HCT116 (cell line): ENCODE measurements around the gene AUTS2. TPM values are rescaled to one million over a fixed set of nuclear protein-coding genes. Genes with fewer than 3 reads are reported as not detected.

Source experiments
- ATAC-seq: fragments of 200-7000 bp; cut with Tn5 transposase; 2 replicates; pipeline ENCODE4 v1.9.1; 2020; ENCODE audit warnings: mild to moderate bottlenecking, moderate library complexity
- BruUV-seq: library from RNA; stranded (reverse); fragments of 400-500 nt; replicated peaks from 2 replicates; lab custom pipeline; 2021; lab: Mats Ljungman, UMichigan
- CTCF ChIA-PET: fragments of 300-600 bp; sonication (Branson Sonifier 250); formaldehyde crosslinking; loops from one replicate; lab custom pipeline; 2021; ENCODE audit warnings: antibody characterized with exemption; lab: Charles Lee
- POLR2A ChIA-PET: fragments of 300-600, 350-600 bp; sonication (Branson Sonifier 250); formaldehyde crosslinking; loops from one replicate; lab custom pipeline; 2021; ENCODE audit warnings: antibody characterized with exemption; lab: Charles Lee
- RAD21 ChIA-PET, 2 experiments: fragments of 300-600 bp; sonication (Branson Sonifier 250); formaldehyde crosslinking; loops; one replicate each; lab custom pipeline; 2023; ENCODE audit warnings: low total read pairs in 2 of 2; ENCODE audit not compliant: uncharacterized antibody in 2 of 2, unreplicated experiment in 2 of 2, low non-redundant PET in 1 of 2; lab: Charles Lee
- DNase-seq: peaks from one replicate; pipeline ENCODE4 v3.0.0-alpha.2; 2010; ENCODE audit warnings: low read depth, low spot score
- H2AFZ ChIP-seq: fragments of 200-600 bp; shearing (Covaris generic), sonication (generic); 2 replicates; pipeline ENCODE4 v1.6.1; 2017; ENCODE audit warnings: low read depth, mixed run types, mixed read lengths, antibody characterized with exemption, low read length; ENCODE audit not compliant: poor library complexity, severe bottlenecking
- H3K27ac ChIP-seq: 2 replicates; pipeline ENCODE4 v1.5.1; 2012; ENCODE audit warnings: low read depth, low read length
- H3K27me3 ChIP-seq: fragments of 200-600 bp; sonication (generic); 2 replicates; pipeline ENCODE4 v1.6.1; 2016; ENCODE audit warnings: mixed run types, low read length, mixed read lengths; ENCODE audit not compliant: insufficient read depth
- H3K36me3 ChIP-seq, 2 experiments: fragments of 200-500 bp in 1 of 2; fragments of 200-600 bp in 1 of 2; sonication (Bioruptor generic) in 1 of 2; sonication (generic) in 1 of 2; 2 replicates each; pipeline versions ENCODE4 v1.5.1 to v1.6.1; 2014 to 2016; ENCODE audit warnings: low read length in 2 of 2, inconsistent platforms in 1 of 2, mixed read lengths in 1 of 2, mixed run types in 1 of 2; ENCODE audit not compliant: insufficient read depth in 2 of 2, control insufficient read depth in 1 of 2
- H3K4me1 ChIP-seq, 2 experiments: fragments of 200-600 bp in 1 of 2; sonication (generic) in 1 of 2; 2 replicates each; pipeline versions ENCODE4 v1.5.1 to v1.6.1; 2012 to 2017; ENCODE audit warnings: low read length in 2 of 2, inconsistent platforms in 1 of 2, mild to moderate bottlenecking in 1 of 2, mixed read lengths in 1 of 2, mixed run types in 1 of 2, moderate library complexity in 1 of 2; ENCODE audit not compliant: insufficient read depth in 2 of 2, control insufficient read depth in 1 of 2
- H3K4me2 ChIP-seq: fragments of 200-600 bp; sonication (generic); 2 replicates; pipeline ENCODE4 v1.6.1; 2017; ENCODE audit warnings: mixed run types, low read length, mixed read lengths
- H3K4me3 ChIP-seq, 2 experiments: fragments of 200-600 bp in 1 of 2; sonication (generic) in 1 of 2; replicated peaks in 1 of 2; 2 replicates each; pipeline ENCODE4 v1.5.1; 2011 to 2016; ENCODE audit warnings: low read length in 2 of 2, control low read depth in 1 of 2, low read depth in 1 of 2, mild to moderate bottlenecking in 1 of 2, mixed read lengths in 1 of 2, mixed run types in 1 of 2
- H3K79me2 ChIP-seq: fragments of 200-600 bp; sonication (generic); 2 replicates; pipeline ENCODE4 v1.6.1; 2017; ENCODE audit warnings: mild to moderate bottlenecking, mixed run types, low read length, moderate library complexity, mixed read lengths; ENCODE audit not compliant: insufficient read depth
- H3K9ac ChIP-seq: fragments of 200-600 bp; sonication (generic); 2 replicates; pipeline ENCODE4 v1.6.1; 2016; ENCODE audit warnings: low read length, mixed read lengths
- H3K9me2 ChIP-seq: fragments of 200-600 bp; sonication (generic), shearing (Covaris generic); 2 replicates; pipeline ENCODE4 v1.6.1; 2017; ENCODE audit warnings: mixed run types, mild to moderate bottlenecking, moderate library complexity; ENCODE audit not compliant: insufficient read depth
- H3K9me3 ChIP-seq, 2 experiments: fragments of 200-500 bp in 1 of 2; fragments of 200-600 bp in 1 of 2; sonication (Bioruptor generic) in 1 of 2; sonication (generic) in 1 of 2; 2 replicates each; pipeline ENCODE4 v1.6.1; 2014 to 2017; ENCODE audit warnings: low read length in 2 of 2, mixed read lengths in 2 of 2, inconsistent platforms in 1 of 2, low read depth in 1 of 2, mild to moderate bottlenecking in 1 of 2, mixed run types in 1 of 2, moderate library complexity in 1 of 2; ENCODE audit not compliant: control insufficient read depth in 1 of 2, insufficient read depth in 1 of 2
- H4K20me1 ChIP-seq: fragments of 200-600 bp; sonication (generic), shearing (Covaris generic); 2 replicates; pipeline ENCODE4 v1.6.1; 2017; ENCODE audit warnings: mixed run types, mild to moderate bottlenecking, moderate library complexity; ENCODE audit not compliant: insufficient read depth
- ATF3 ChIP-seq: IDR thresholded peaks from 2 replicates; pipeline ENCODE4 v1.6.1; 2012
- CBX3 ChIP-seq: IDR thresholded peaks from 2 replicates; pipeline ENCODE4 v1.6.1; 2012; ENCODE audit warnings: low read depth
- CEBPB ChIP-seq: IDR thresholded peaks from 2 replicates; pipeline ENCODE4 v1.6.1; 2012; ENCODE audit warnings: low read depth
- ELF1 ChIP-seq: IDR thresholded peaks from 2 replicates; pipeline ENCODE4 v1.6.1; 2012; ENCODE audit warnings: low read depth, borderline replicate concordance
- EZH2 ChIP-seq: fragments of 200-600 bp; sonication (generic); IDR thresholded peaks from 2 replicates; pipeline ENCODE4 v1.6.1; 2017; ENCODE audit warnings: antibody characterized with exemption, mixed run types
- EZH2phosphoT487 ChIP-seq: fragments of 200-600 bp; IDR thresholded peaks from 2 replicates; pipeline ENCODE4 v1.6.1; 2018; ENCODE audit warnings: antibody characterized with exemption, borderline replicate concordance
- FOSL1 ChIP-seq: IDR thresholded peaks from 2 replicates; pipeline ENCODE4 v1.6.1; 2012; ENCODE audit warnings: low read depth
- MAX ChIP-seq: IDR thresholded peaks from 2 replicates; pipeline ENCODE4 v1.6.1; 2012
- SIN3A ChIP-seq: IDR thresholded peaks from 2 replicates; pipeline ENCODE4 v1.6.1; 2012; ENCODE audit warnings: low read depth
- SP1 ChIP-seq: IDR thresholded peaks from 2 replicates; pipeline ENCODE4 v1.6.1; 2012; ENCODE audit warnings: low read depth
- SRF ChIP-seq: IDR thresholded peaks from 2 replicates; pipeline ENCODE4 v1.6.1; 2012; ENCODE audit warnings: low read depth
- TCF7L2 ChIP-seq: IDR thresholded peaks from 2 replicates; pipeline ENCODE4 v1.7.0; 2011; ENCODE audit warnings: borderline replicate concordance, inconsistent platforms; ENCODE audit not compliant: insufficient read depth, insufficient read length; ENCODE audit errors: extremely low read depth
- ZFX ChIP-seq: fragments of 450-650 bp; IDR thresholded peaks from 2 replicates; pipeline ENCODE4 v1.6.1; 2017
- intact Hi-C: fragments of 100-400 bp; cut with micrococcal nuclease; formaldehyde crosslinking; loops from 2 replicates; pipeline ENCODE4 v1.10.0; 2022
- total RNA-seq: library from RNA; stranded (reverse); gene quantifications from one replicate; pipeline ENCODE4 v1.2.1, GENCODE V29; 2021; ENCODE audit not compliant: unreplicated experiment
- TF ChIP-seq, protein P1 (sequence below): IDR thresholded peaks from 2 replicates; pipeline ENCODE4 v1.6.1; 2011; ENCODE audit warnings: mild to moderate bottlenecking, low read length, moderate library complexity; ENCODE audit not compliant: insufficient replicate concordance; ENCODE audit errors: extremely low read depth

AUTS2 gene
- total RNA-seq, 1 experiment from 2014 or later: 0.93 TPM

DNA sequence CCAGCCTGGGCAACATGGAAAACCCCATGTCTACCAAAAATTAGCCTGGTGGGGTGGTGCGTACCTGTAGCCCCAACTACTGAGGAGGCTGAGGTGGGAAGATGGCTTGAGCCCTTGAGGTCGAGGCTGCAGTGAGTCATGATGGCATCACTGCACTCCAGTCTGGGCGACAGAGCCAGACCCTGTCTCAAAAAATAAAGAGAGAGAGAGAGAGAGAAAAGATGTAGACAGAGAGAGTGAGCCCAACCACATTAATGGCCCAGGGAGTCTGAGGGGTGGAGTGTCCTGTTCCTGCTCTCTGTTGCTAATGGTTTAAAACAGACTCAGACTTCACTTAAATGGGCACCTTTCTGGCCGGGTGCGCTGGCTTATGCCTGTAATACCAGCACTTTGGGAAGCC is 1078.0 kb downstream of the AUTS2 start:
- intact Hi-C loops: no loop called here
- H3K36me3 ChIP-seq: no peaks in the 10 kb centered on the region
- ChIA-PET CTCF (no interaction called here), RAD21 (no interaction called here), POLR2A (no interaction called here)
- no peak overlapping the region for H3K4me3 ChIP-seq
- no peak for DNase-seq
- ATAC-seq: no peak
- no peaks in the 10 kb centered on the region for H4K20me1 ChIP-seq
- H3K79me2 ChIP-seq: no peaks in the 10 kb centered on the region
- no peaks in the 10 kb centered on the region for H3K9me2 ChIP-seq
- no peaks in the 10 kb centered on the region for H3K27me3 ChIP-seq
- no peak overlapping the region for H3K27ac ChIP-seq
- H2AFZ ChIP-seq: no peak overlapping the region
- TF ChIP-seq FOSL1 (no peak), SP1 (no peak), TCF7L2 (no peak), MAX (no peak), ZFX (no peak), CBX3 (no peak), EZH2phosphoT487 (no peak), SRF (no peak), CEBPB (no peak), ELF1 (no peak), ATF3 (no peak), SIN3A (no peak), EZH2 (no peak)
- TF ChIP-seq, protein P1, sequence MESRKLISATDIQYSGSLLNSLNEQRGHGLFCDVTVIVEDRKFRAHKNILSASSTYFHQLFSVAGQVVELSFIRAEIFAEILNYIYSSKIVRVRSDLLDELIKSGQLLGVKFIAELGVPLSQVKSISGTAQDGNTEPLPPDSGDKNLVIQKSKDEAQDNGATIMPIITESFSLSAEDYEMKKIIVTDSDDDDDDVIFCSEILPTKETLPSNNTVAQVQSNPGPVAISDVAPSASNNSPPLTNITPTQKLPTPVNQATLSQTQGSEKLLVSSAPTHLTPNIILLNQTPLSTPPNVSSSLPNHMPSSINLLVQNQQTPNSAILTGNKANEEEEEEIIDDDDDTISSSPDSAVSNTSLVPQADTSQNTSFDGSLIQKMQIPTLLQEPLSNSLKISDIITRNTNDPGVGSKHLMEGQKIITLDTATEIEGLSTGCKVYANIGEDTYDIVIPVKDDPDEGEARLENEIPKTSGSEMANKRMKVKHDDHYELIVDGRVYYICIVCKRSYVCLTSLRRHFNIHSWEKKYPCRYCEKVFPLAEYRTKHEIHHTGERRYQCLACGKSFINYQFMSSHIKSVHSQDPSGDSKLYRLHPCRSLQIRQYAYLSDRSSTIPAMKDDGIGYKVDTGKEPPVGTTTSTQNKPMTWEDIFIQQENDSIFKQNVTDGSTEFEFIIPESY: no peak
- H3K9me3 ChIP-seq: peaks cover 9 to 10% of the 10 kb centered on the region in 2 experiments; a peak in 2 of 4 replicates
- no peaks in the 10 kb centered on the region for H3K4me1 ChIP-seq
- no TSS peak for BruUV-seq
- no peak overlapping the region for H3K9ac ChIP-seq
- H3K4me2 ChIP-seq: no peak overlapping the region
